Cardiac septum (tissue), 1 donor: ENCODE measurements around the gene NEGR1. TPM values are rescaled to one million over a fixed set of nuclear protein-coding genes. Genes with fewer than 3 reads are reported as not detected.

Source experiments
- DNase-seq: peaks from one replicate; pipeline ENCODE4 v3.0.0-alpha.2; 2020; ENCODE audit warnings: low spot score
- intact Hi-C: fragments of 100-400 bp; cut with DNase I; formaldehyde crosslinking; loops from one replicate; pipeline ENCODE4 v1.14.0; 2022
- total RNA-seq: library from RNA; stranded (reverse); fragmentation: NEBNext Ultra II Directional; extraction: Animal tissue kit (Norgen Biotek cat#: 25700); gene quantifications from one replicate; pipeline ENCODE4 v1.2.1, GENCODE V29; 2021
- donor health status: DM: no; HTN: no; CAD: no.

NEGR1 gene
- total RNA-seq, 1 donor from 2014 or later: 5.2 TPM

GRCh38 chr1:71987181-71987580 is 295.2 kb downstream of the NEGR1 start:
- intact Hi-C loops: no loop called here
- DNase-seq: no peak

GRCh38 chr1:71986160-71986559 is 296.2 kb downstream of the NEGR1 start:
- DNase-seq: no peak
- intact Hi-C loops: no loop called here

GRCh38 chr1:71980556-71980955 is 301.8 kb downstream of the NEGR1 start:
- DNase-seq: no peak
- intact Hi-C loops: no loop called here

GRCh38 chr1:71979882-71980281 is 302.5 kb downstream of the NEGR1 start:
- no peak for DNase-seq
- intact Hi-C loops: no loop called here

- DNase-seq: no peak
- intact Hi-C loops: no loop called here
These were observed 314.7 kb downstream of the NEGR1 start for GRCh38 chr1:71967670-71968069.

GRCh38 chr1:71964188-71964587 is 318.2 kb downstream of the NEGR1 start:
- intact Hi-C loops: no loop called here
- no peak for DNase-seq

GRCh38 chr1:71956613-71957285 is 325.6 kb downstream of the NEGR1 start:
- DNase-seq: no peak
- intact Hi-C loops: no loop called here

- no peak for DNase-seq
- intact Hi-C loops: no loop called here
These were observed 331.8 kb downstream of the NEGR1 start for GRCh38 chr1:71950579-71950978.

GRCh38 chr1:71949681-71950080 is 332.7 kb downstream of the NEGR1 start:
- intact Hi-C loops: no loop called here
- DNase-seq: no peak

- no peak for DNase-seq
- intact Hi-C loops: no loop called here
These were observed 333.8 kb downstream of the NEGR1 start for GRCh38 chr1:71948561-71948960.

GRCh38 chr1:71944006-71944405 is 338.3 kb downstream of the NEGR1 start:
- no peak for DNase-seq
- intact Hi-C loops: no loop called here

- intact Hi-C loops: no loop called here
- no peak for DNase-seq
These were observed 342.1 kb downstream of the NEGR1 start for GRCh38 chr1:71940261-71940660.

GRCh38 chr1:71930511-71930910 is 351.8 kb downstream of the NEGR1 start:
- intact Hi-C loops: no loop called here
- DNase-seq: no peak

GRCh38 chr1:71921935-71922559 is 360.3 kb downstream of the NEGR1 start:
- DNase-seq: no peak
- intact Hi-C loops: no loop called here

GRCh38 chr1:71921204-71921603 is 361.1 kb downstream of the NEGR1 start:
- no peak for DNase-seq
- intact Hi-C loops: no loop called here

- intact Hi-C loops: no loop called here
- DNase-seq: no peak
These were observed 361.8 kb downstream of the NEGR1 start for GRCh38 chr1:71920556-71920955.

- DNase-seq: no peak
- intact Hi-C loops: no loop called here
These were observed 362.4 kb downstream of the NEGR1 start for GRCh38 chr1:71919811-71920509.

GRCh38 chr1:71918630-71919029 is 363.7 kb downstream of the NEGR1 start:
- intact Hi-C loops: no loop called here
- DNase-seq: no peak

GRCh38 chr1:71916894-71917293 is 365.4 kb downstream of the NEGR1 start:
- intact Hi-C loops: no loop called here
- DNase-seq: no peak

- intact Hi-C loops: no loop called here
- DNase-seq: no peak
These were observed 367.7 kb downstream of the NEGR1 start for GRCh38 chr1:71914626-71915025.

- intact Hi-C loops: no loop called here
- DNase-seq: no peak
These were observed 373.4 kb downstream of the NEGR1 start for GRCh38 chr1:71908871-71909390.
